Vagina (tissue), 2 donors: Measurements from ENCODE around the gene PDK2. TPM values are rescaled to one million over a fixed set of nuclear protein-coding genes. Genes with fewer than 3 reads are reported as not detected.

Experiments used
- DNase-seq, 2 donors: peaks; one replicate each; pipeline ENCODE4 v3.0.0-alpha.2; 2017; ENCODE audit errors: extremely low spot score in 2 of 2
- H3K27ac ChIP-seq: fragments of 200-600 bp; sonication (generic); one replicate; pipeline ENCODE4 v1.5.1; 2019
- H3K27me3 ChIP-seq: fragments of 200-600 bp; sonication (generic); one replicate; pipeline ENCODE4 v1.5.1; 2019
- H3K36me3 ChIP-seq, 2 donors: fragments of 200-600 bp; sonication (generic); one replicate each; pipeline ENCODE4 v1.5.1; 2017 to 2019
- H3K4me1 ChIP-seq: fragments of 200-600 bp; sonication (generic); one replicate; pipeline ENCODE4 v1.5.1; 2019
- H3K4me3 ChIP-seq, 2 donors: fragments of 200-600 bp; sonication (generic); 1 replicate in 1 of 2; 2 replicates in 1 of 2; pipeline ENCODE4 v1.5.1; 2016 to 2019
- H3K9me3 ChIP-seq: fragments of 200-600 bp; sonication (generic); one replicate; pipeline ENCODE4 v1.5.1; 2019
- POLR2A ChIP-seq, 2 donors: fragments of 450-650 bp; IDR thresholded peaks; one replicate each; pipeline ENCODE4 v1.6.1; 2017; ENCODE audit warnings: antibody characterized with exemption in 2 of 2, mild to moderate bottlenecking in 2 of 2, moderate library complexity in 2 of 2
- POLR2AphosphoS5 ChIP-seq, 2 donors: sonication (generic); formaldehyde crosslinking; IDR thresholded peaks; one replicate each; pipeline ENCODE4 v1.9.0; 2017; ENCODE audit warnings: antibody characterized with exemption in 2 of 2, mild to moderate bottlenecking in 2 of 2, low read depth in 1 of 2; ENCODE audit not compliant: insufficient read depth in 1 of 2
- intact Hi-C: fragments of 100-400 bp; cut with DNase I; formaldehyde crosslinking; loops from one replicate; pipeline ENCODE4 v1.15.1; 2023
- total RNA-seq: library from RNA; depleted of rRNA; stranded (reverse); fragments of >200 nt; gene quantifications from one replicate; pipeline ENCODE4 v1.2.3, GENCODE V29; 2016
- TF ChIP-seq, protein P1 (sequence below), 3 experiments: fragments of 450-650 bp in 2 of 3; fragments of 200-600 bp in 1 of 3; sonication (generic) in 1 of 3; IDR thresholded peaks; one replicate each; pipeline ENCODE4 v1.5.1; 2017 to 2019; ENCODE audit warnings: antibody characterized with exemption in 3 of 3, mild to moderate bottlenecking in 2 of 3, moderate library complexity in 2 of 3

Gene PDK2
- total RNA-seq, 1 donor from 2014 or later, result 44.4 TPM

DNA sequence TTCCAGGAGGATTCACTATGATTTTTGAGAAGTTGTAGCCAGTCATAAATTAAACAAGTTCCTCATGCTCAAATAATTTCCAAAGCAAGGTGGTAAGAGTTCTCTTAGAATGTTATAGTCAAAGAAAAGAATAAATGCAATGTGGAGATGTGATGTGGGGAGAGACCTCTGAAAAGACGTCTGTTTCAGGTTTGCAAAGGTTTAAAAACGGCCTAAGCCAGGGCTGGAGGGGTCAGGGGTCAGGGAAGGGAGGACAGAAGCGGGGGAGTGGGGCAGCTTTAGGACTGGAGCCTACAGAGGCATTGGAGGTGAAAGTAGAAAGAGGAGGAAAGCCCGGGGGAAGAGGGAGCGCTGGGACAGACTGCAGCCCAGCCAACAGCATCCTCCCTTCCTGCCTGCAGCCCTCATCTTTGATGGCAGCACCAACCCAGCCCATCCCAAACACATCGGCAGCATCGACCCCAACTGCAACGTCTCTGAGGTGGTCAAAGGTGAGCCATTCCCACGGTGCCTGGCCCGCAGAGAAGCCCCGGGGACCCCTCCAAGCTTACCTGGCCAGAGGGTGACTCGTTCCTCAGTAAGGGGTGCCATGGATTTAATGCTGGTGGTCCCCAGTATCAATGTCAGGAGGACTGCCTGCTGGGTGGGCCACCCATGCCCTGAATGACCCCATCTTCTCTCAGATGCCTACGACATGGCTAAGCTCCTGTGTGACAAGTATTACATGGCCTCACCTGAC, 11.4 kb downstream of the PDK2 start:
- Histone ChIP-seq H3K27me3 (no peaks in the 10 kb centered on the region), H3K4me1 (peaks cover 29% of the 10 kb centered on the region), H3K27ac (no peak overlapping the region), H3K4me3 (no peak overlapping the region), H3K9me3 (no peaks in the 10 kb centered on the region), H3K36me3 (peaks cover 0 to 47% of the 10 kb centered on the region in 2 donors)
- intact Hi-C loops, result no loop called here
- no peak for DNase-seq
- TF ChIP-seq, protein P1, sequence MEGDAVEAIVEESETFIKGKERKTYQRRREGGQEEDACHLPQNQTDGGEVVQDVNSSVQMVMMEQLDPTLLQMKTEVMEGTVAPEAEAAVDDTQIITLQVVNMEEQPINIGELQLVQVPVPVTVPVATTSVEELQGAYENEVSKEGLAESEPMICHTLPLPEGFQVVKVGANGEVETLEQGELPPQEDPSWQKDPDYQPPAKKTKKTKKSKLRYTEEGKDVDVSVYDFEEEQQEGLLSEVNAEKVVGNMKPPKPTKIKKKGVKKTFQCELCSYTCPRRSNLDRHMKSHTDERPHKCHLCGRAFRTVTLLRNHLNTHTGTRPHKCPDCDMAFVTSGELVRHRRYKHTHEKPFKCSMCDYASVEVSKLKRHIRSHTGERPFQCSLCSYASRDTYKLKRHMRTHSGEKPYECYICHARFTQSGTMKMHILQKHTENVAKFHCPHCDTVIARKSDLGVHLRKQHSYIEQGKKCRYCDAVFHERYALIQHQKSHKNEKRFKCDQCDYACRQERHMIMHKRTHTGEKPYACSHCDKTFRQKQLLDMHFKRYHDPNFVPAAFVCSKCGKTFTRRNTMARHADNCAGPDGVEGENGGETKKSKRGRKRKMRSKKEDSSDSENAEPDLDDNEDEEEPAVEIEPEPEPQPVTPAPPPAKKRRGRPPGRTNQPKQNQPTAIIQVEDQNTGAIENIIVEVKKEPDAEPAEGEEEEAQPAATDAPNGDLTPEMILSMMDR (IDR thresholded peaks at IDR 0.05), result no peak
- TF ChIP-seq POLR2AphosphoS5 (IDR thresholded peaks at IDR 0.05; ENCODE audit: insufficient read depth in 1 of 2, low read depth in 1 of 2) (no peak), POLR2A (IDR thresholded peaks at IDR 0.05) (no peak)

DNA sequence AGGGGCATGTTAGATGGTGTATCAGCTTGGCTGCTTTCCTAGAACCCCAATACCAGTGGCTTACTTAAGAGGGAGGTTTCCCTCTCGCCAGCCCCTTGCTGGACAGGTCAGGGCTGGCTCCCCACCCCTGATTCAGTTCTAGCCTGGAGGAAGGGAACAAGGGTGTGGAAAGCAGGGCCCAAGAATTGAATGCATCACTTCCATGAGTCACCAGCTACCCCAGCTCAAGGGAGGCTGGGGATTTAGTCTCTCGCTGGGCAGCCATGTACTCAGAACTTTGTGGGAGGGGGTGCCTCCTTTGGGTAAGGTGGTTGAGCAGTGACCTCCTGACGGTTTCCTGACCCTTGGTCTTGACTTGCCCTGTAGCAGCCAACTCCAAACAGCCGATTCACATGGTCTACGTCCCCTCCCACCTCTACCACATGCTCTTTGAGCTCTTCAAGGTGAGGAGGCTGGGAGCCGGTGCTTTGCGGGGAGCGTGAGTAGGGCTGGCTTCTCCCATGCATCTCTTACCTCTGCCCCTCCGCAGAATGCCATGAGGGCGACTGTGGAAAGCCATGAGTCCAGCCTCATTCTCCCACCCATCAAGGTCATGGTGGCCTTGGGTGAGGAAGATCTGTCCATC, 12.8 kb downstream of the PDK2 start:
- Histone ChIP-seq H3K36me3 (peaks cover 0 to 47% of the 10 kb centered on the region in 2 donors), H3K27ac (no peak overlapping the region), H3K27me3 (no peaks in the 10 kb centered on the region), H3K9me3 (no peaks in the 10 kb centered on the region), H3K4me1 (peaks cover 29% of the 10 kb centered on the region), H3K4me3 (no peak overlapping the region)
- TF ChIP-seq, protein P1 (IDR thresholded peaks at IDR 0.05), result no peak
- peak in 1 of 2 donors; percentile 28 for TF ChIP-seq POLR2AphosphoS5 (IDR thresholded peaks at IDR 0.05; ENCODE audit: insufficient read depth in 1 of 2, low read depth in 1 of 2)
- no peak for TF ChIP-seq POLR2A (IDR thresholded peaks at IDR 0.05)
- intact Hi-C loops, result no loop called here
- no peak for DNase-seq

DNA sequence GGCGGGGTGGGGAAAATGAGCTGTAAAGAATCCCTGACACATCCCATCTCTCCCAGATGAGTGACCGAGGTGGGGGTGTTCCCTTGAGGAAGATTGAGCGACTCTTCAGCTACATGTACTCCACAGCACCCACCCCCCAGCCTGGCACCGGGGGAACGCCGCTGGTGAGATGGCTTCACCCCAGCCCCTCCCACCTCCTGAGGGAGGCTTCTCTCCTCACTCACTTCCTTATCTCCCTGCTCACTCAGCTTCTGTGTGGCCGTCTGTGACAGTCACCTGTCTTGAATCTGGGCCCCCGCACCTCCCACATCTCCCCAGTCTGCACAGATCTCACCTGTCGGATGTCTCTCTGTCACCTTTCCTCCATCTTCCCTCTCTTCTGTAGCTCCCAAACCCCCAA, 13.4 kb downstream of the PDK2 start:
- TF ChIP-seq POLR2A (IDR thresholded peaks at IDR 0.05), result no peak
- TF ChIP-seq POLR2AphosphoS5 (IDR thresholded peaks at IDR 0.05; ENCODE audit: insufficient read depth in 1 of 2, low read depth in 1 of 2), result no peak
- TF ChIP-seq, protein P1 (IDR thresholded peaks at IDR 0.05), result no peak
- DNase-seq, result no peak
- Histone ChIP-seq H3K36me3 (peaks cover 0 to 47% of the 10 kb centered on the region in 2 donors), H3K4me1 (peaks cover 24% of the 10 kb centered on the region), H3K27ac (no peak overlapping the region), H3K9me3 (no peaks in the 10 kb centered on the region), H3K4me3 (no peak overlapping the region), H3K27me3 (no peaks in the 10 kb centered on the region)
- intact Hi-C loops, result no loop called here

DNA sequence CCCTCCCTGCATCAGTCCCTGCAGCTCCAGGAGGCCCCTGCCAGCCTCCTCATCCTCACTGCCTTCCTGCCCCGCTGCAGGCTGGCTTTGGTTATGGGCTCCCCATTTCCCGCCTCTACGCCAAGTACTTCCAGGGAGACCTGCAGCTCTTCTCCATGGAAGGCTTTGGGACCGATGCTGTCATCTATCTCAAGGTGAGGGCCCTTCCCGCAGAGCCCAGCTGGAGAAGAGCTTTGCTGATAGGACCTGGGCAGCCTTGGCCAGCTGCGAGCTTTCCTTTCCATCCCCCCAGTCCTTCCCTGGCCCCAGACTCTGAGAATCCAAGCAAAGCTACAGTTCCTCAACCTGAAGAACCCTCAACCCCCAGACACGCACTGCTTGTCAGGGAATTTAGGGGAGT, 14.1 kb downstream of the PDK2 start:
- H3K36me3 ChIP-seq, result peaks cover 0 to 47% of the 10 kb centered on the region in 2 donors

More for the DNA sequence above, 14.1 kb downstream of the PDK2 start:
- H3K27me3 ChIP-seq, result no peaks in the 10 kb centered on the region
- no peak overlapping the region for H3K27ac ChIP-seq
- intact Hi-C loops, result no loop called here
- DNase-seq, result no peak
- TF ChIP-seq, protein P1 (IDR thresholded peaks at IDR 0.05), result no peak
- TF ChIP-seq POLR2A (IDR thresholded peaks at IDR 0.05) (no peak), POLR2AphosphoS5 (IDR thresholded peaks at IDR 0.05; ENCODE audit: insufficient read depth in 1 of 2, low read depth in 1 of 2) (no peak)
- peaks cover 25% of the 10 kb centered on the region for H3K4me1 ChIP-seq
- no peaks in the 10 kb centered on the region for H3K9me3 ChIP-seq
- no peak overlapping the region for H3K4me3 ChIP-seq
